ENCODE measurements around the gene TSHZ1.

GRCh38 chr18:75211002-75211621, 515 bp downstream of the TSHZ1 start:
- TF ChIP-seq CTCF (IDR thresholded peaks at IDR 0.05; ENCODE audit: control extremely low read depth in 1 of 3, insufficient read depth in 1 of 3, low read depth in 1 of 3, low read length in 3 of 3) = no peak
- TF ChIP-seq SRF (IDR thresholded peaks at IDR 0.05; ENCODE audit: low read depth, low read length) = no peak
- no peak for TF ChIP-seq POLR2A (IDR thresholded peaks at IDR 0.05; ENCODE audit: control extremely low read depth in 1 of 2, low read depth in 2 of 2, low read length in 2 of 2)
- TF ChIP-seq CREB1 (IDR thresholded peaks at IDR 0.05) = no peak
